ENCODE results near the gene TENM3.
"Not testable (repeated sequence)": the region's sequence is repeated elsewhere in the genome, so short reads cannot be mapped to it uniquely, and the experiment has no call there.

TENM3 gene

DNA sequence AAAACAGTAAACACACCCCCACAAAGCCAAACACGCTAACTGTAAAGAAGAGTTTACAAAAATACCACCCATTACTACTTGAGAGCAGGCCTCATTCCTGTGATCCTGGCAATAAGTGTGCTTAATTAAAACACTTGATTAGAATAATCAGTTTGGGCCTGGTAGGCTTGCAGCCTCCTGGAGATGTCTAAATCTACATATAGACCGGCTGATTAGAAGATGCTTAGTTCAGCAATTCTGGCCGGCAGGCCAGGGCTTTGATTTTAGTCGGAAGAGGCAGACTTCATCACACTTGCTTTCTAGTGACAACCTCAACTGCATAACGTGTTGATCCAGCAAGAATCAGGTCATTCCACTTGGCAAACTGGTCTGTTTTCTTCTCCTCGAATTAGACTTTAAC, 560.0 kb downstream of the TENM3 start:
- DNase-seq: no peak

DNA sequence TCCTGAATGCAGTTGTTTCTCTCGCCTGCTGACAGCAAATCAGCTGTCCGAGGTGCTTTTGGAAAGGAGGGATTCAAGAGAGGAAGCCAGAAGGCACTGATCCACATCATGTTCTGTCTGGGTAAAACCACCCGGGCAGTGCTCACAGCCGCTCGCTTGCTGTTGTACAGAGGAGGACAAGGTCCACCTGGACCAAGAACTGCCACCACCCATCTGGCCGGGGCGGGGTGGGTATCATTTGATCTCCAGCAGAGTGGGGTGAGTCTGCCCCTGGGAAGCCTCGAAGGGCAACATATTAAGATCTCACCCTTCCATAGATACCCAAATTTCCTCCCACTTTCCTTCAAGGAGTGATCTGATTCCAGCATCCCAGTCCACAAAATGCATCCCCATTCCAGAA, 560.9 kb downstream of the TENM3 start:
- no peak for DNase-seq

DNA sequence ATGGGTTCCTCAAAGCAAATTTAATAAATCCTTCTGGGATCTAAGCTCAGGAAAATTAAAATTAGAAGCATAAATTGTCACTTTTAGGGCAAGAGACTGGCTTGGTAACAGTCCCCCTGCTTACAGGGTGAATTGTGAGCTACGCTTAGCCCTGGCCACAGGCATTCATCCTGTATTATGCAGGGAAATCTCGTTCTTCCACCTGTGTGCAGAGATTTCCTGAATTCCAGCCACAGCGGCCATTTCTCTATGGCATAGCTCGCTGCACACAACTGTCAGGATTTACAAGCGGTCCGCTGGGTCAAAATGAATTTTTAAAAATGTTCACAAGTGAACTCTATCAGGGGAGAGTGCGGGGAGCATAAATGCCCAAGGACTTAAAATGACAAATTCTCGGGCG, 562.1 kb downstream of the TENM3 start:
- no peak for DNase-seq

DNA sequence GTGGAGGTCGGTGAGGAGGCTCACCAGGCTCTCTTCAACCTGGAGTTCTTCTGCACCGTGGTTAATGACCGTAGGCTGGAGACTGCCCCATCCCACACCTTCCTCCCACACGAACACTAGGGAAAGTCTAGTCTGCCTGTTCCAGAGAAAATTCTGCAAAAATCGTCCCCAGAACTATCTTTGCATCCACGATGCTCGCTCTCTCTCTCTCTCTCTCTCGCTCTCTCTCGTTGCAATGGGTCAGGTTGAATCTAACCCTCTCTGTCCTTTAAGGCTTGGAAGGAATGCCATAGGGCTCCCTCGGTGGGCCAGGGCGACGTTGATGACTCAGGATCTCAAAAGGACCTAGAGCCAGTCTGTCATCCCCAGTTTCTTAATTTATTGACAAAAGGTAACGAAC, 562.5 kb downstream of the TENM3 start:
- DNase-seq: no peak

DNA sequence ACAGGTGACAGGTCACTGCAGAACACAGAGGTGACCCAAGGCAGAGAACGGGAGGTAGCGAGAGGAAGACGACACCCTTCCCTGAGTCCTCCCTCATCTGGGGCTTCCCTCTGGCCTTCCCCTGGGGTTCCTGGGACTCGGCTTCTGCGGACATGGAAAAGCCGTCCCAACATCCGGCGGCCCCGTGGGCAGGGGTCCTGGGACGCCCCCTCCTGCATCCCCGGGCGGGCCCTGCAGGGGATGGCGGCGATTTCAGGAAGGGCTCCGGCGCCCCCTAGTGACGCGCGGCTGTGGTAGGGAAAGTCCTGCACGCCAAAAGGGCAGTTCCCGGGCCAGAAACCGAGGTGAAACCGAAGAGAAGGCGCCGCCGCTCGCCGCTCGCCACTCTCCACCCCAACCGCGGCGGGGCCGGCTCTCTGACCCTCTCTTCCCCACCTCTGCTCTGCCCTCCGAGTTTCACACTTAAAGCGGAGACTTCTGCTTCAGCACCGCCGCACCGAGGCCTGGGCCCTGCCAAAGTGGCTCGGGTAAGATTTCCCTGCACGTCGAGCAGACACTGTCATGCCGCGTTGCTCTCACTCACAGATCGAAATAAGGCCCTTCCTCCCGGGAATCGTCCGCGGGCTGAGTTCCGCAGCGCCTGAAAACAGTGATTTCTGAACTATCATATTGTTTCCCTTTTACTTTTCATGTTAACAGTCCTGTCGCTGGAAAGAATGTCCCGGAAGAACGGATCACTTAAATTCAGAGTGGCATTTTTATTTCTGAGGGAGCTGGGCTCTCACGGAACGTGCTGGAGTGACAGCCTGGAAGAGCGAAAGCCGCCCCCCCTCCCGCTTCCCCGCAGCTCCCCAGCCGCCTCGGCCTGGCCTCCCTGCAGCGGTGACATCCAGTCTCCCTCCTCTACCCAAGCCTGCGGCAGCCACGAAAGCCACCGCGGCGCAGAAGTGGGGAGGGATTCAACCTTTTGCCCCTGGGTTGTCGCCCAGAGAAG, 563.4 kb downstream of the TENM3 start:
- no peak for DNase-seq

DNA sequence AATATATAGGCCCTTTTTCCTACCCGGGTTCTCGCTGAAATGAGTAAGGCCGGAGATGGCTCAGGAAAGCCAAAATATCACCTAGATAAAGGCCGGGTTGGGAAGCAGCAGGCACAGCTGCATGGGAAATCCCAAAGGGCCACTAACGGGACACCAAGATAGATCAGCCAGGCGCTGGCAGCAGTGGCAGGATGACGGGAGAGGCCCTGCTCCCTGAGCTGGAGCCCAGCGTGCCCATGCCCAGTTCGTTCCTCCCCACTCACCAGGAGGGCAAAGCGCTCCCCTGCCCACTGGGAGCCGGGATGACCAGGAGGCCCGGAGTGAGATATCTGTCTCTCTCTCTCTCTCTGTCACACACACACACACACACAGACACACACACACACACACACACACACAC, 564.1 kb downstream of the TENM3 start:
- DNase-seq: no peak

DNA sequence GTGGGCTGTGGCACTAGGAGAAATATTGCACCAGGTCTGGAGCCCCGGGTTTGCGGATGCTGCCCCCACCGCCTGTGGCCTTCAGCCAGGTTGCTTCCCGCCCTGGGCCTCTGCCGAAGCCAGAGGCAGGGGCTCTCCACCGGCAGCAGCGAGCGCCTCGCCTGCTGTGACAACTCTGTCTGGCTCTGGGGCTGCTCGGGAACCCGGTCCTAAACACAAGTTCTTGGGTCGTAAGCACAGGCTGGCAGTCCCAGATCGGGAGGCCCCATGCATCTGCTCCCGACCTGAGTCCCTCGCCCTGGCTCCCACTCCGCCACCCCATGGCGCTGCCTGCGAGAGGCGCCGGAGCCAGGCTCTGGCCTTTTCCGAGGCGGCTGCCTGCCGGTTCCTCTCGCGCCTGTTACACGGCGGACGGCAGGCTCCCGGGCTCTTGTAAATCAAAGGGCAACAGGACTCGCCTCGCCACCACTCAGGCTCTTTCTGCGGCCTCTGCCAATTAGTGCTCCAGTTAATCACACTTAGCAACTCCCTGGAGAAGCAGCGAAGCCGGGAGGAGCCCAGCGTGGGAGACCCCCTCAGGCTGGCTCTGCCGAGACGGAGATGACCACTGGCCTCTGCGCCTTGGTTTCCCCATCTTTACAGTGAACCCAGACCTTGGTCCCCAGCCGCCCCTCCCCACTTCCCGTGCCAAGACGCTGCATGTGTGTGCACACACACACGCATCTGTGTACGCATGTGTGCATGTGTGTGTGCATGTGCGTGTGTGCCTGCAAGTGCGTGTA, 564.8 kb downstream of the TENM3 start:
- DNase-seq: no peak

DNA sequence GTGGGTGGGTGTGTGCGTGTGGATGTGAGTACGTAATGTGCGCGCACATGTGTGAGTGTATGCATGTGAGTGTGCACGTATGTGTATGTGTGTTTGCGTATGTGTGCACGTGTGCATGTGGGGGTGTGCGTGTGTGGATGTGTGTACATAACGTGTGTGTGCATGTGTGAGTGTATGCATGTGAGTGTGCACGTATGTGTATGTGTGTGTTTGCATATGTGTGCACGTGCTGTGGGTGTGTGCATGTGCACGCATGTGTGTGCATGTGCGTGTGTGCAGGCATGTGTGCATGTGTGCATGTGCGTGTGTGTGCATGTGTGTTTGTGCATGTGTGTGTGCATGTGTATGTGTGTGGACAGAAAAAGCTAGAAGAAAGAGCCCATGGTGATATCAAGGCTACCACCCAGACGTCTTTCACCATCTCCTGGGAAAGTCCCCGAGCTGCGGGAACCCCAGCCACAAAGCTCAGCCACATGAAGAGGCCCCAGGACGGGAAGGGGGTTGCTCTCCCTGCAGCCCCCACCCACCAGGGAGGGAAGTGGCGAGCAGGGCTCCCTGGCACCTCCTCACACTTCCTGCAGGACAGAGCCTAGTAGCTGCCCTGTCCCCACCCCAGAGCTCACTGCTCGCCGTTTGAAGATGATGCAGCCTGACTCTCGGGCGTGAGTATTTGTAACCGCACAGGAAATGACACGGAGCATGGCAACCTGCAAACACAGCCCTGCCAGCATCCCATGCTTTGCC, 565.6 kb downstream of the TENM3 start:
- DNase-seq: no peak

DNA sequence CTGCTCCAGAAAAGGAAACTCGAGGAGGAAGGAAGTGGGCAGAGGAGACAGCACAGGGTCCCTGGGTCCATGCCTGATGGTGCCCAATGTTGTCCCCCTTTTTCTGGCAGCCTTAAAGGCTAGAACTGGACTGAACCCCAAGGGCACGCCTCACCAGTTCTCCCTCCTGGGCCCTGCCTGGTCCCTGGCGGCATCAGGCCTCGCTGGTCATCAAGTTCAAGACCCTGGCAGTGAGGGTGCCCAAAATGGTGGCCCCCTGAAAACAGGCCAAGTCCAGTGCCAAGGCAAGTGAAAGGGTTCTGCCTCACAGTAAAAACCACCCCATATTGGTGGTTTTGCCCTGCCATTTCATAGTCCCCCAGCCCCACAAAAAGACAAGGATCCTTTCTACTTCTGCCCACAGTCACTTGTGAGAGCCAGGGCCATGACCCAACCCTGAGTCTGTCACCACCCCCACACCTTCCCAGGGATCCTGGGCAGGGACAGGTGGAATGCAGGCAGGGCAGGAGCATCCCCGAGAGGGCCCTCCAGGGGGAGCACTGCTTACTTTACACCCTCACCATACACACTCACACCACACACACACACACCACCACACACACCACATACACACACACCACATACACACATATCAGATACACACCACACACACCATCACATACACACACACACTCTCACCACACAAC, 566.4 kb downstream of the TENM3 start:
- DNase-seq: no peak

DNA sequence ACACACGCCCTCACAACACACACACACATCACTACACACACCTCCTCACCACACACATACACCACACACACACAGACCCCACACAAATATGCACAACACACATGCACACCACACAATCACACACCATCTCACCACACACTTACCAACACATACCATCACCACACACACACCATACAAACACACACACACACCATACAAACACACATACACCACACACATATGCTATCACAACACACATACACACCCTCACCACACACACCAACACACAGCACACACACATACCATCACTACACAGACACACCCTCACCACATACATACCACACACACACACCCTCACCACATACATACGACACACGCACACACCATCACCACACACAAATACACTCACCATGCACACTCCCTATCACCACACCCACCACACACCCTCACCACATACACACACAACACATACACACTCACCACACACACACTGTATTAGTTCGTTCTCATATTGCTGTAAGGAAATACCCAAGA, 567.0 kb downstream of the TENM3 start:
- DNase-seq: no peak

DNA sequence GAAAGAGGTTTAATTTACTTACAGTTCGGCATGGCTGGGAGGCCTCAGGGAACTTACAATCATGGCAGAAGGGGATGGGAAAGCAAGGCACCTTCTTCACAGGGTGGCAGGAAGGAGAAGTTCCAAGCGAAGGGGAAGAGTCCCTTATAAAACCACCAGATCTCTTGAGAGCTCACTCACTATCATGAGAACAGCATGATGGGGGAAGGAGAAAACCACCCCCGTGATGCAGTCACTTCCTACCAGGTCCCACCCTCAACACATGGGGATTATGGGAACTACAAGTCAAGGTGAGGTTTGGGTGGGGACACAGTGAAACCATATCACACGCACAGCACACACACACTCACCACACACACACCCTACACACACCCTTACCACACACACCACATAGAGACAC, 569.7 kb downstream of the TENM3 start:
- no peak for DNase-seq

DNA sequence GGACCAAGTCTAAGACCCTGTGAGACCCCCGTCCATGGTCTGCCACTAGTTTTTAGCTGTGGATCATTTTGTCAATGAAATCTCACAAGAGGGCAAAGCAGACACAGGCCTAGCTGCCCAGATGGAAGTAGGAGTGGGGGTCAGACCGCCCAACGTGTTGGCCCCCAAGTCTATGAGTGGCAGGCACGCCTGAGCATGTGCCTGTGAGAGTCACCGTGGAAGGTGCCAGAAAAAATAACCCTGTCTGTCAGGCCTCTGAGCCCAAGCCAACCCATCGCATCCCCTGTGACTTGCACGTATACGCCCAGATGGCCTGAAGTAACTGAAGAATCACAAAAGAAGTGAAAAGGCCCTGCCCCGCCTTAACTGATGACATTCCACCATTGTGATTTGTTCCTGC, 570.9 kb downstream of the TENM3 start:
- not testable (repeated sequence) for DNase-seq

DNA sequence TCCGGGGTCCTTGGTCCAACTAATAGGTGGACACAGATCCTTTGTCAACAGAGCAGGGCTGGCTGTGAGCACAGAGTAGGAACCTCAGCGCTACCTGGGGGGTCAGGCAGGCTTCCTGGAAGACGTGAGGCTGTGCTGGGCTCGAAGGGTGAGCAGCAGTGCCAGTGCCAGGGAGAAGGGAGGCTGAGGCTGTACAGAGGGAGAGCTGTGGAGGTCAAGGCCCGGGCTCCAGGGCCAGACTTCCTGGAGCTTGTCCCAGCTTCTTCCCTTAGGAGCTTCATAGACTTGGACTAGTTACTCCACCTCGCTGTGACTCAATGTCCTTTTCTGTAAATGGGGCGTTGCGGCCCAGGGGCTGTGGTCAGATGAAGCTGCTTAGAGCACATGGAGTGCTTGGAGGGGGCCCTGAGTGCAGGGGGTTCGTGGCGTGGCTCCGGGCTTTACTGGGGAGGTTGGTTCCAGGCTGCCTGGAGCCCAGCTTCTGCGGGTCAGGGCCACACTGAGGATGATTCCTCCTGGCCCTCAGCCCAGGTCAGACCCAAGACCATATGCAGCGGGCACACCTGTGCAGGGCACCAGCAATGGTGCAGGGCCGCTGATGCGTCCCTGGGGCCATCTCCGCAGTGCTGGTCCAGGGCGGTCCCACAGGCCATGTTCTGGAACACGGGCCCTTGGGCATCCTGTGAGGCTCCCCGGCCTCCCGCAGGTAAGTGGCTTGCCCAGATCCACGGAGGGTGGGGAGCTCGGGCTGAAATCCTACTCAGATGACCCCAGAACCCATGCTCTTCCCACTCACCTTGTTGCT, 575.9 kb downstream of the TENM3 start:
- no peak for DNase-seq

DNA sequence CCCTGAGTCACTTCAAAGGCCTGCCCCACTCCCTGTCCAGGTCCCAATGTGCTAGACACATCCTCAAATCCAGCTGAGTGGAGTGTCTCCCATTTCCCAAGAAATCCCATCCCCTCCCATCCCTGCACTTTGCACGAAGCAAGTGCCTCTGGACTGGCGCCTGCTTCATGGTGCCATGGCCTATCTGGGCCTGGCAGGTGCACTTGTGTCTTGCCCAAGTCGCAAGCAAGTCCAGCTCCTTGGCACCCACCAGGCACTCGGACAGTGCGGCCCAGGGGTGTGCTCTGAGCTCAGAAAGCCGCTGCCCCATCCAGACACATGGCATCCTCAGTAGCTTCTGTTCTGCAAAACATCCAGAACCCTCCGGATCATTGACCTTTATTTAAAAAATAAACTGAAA, 576.5 kb downstream of the TENM3 start:
- no peak for DNase-seq

DNA sequence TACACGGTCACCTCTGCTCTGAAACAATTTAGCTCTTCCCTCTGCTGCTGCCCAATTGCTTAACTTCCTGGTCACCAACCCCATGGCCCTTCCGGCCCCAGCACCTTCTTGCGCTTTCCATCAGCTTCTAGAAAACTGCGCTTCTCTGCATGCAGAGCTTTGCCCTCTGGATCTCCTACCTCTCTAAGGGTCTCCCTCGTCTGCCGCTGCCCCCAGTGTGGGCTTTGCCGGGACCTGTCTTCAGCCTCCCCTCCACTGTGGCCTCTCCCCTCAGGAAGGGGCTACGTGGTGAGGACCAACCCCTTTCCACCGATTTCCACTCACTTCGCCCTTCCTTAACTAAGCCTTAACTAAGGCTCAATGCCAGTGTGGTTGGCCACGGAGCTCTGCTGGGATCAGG, 579.4 kb downstream of the TENM3 start:
- no peak for DNase-seq

DNA sequence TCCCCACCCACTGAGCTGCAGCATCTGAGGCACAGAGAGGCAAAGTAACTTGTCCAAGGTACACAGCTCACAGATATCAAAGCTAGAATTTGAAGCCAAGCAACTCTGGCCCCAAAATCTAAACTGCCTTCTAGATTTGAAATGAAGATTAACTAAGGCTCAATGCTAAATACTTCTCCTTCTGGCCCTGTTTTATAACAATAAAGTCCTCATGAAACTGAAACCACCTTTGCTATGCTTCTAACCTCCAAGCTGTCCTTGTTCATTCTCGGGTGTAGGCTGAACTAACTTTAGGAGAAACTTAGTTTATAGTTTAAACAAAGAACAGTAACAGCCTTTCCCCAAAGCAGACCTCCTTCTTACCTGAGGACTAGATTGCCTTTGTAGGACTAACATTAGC, 580.4 kb downstream of the TENM3 start:
- no peak for DNase-seq

DNA sequence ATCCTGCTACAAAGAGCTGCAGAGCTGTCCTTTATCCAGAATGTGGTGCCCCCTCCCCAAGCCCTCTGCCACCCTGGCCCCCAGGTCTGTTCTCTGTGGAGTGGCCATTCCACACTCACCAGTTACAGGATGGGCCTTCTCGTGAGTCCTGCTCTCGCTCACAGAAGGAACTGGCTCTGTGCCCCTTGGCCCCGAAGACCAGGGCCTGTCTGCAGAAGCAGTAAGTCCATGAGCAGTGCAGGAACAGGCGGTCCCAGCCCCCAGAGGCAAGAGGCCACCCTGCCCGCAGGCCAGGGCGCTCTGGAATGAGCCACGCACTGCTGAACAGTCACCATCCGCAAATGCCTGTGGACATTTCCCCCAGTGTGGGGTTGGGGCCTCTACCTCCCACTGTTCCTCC, 581.8 kb downstream of the TENM3 start:
- DNase-seq: no peak

DNA sequence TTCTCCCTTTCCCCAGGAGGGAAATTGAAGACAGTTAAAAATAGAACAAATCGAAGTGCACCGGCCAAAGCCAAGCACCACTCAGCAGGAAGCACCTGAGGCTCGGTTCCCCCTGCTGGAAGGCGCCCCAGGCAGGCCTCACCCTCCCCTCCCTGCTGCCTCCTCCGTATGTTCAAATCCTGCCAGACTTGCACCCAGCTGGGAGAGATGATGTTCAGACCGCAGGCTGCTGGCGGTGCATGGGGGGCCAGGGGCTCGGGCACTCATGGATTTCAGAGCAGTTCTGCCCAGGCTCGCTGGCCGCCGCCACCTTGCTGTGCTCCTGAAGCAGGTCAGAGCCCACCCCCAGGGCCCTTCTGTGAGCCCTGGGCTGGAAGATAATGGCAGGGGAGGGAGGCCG, 582.6 kb downstream of the TENM3 start:
- no peak for DNase-seq

DNA sequence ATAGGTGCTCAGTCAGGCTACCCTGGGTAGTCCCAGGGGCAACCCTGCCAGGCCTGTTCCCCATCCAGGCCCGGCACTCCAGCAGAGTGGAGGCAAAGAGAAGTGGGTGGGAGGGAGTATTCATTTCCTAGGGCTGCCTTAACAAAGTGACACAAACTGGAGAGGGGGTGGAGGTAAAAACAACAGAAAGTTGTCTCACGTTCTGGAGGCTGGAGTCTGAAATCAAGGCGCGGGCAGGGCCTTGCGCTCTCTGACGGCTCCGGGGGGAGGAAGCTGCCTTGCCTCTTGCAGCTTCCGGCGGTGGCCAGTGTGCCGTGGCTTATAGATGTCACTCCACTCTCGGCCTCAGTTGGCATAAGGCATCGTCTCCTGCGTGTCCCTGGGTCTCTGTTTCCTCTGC, 583.2 kb downstream of the TENM3 start:
- no peak for DNase-seq

DNA sequence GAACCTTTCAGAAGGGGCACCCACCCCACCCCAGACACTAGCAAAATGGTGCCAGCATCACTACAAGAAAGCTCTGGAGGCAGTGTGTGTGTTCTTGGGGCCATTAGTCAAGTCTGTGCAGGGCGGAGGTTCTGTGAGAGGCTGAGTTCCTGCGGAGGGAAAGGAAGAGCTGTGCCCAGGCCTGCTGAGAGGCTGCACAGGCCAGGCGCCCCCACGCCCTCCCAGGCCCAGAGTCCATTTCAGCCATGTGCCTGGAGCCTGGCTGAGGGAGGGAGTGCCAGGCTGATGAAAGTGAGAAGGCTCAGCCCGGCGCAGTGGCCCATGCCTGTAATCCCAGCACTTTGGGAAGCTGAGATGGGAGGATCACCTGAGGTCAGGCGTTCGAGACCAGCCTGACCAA, 584.0 kb downstream of the TENM3 start:
- DNase-seq: no peak

DNA sequence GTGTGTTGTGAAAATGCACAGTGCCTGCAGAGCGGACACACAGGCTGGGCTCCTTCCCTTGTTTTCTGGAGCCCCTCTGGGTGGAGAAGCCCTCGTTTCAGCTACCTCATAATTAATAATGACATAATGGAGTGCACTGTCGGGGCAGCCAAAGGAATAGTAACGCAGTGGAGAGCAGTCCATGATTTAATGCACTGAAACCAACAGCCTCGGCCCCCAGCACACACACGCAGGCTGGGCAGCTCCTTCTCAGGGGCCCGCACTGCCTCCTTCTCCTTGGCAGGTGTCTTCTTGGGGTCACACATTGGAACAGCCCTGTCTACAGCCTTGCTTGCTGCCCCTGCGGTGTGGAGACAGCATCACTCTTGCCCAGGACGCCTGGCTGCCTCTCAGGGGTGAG, 584.8 kb downstream of the TENM3 start:
- no peak for DNase-seq

Data from NCI-H1417 treated with DMSO at 0.1 percent for 48 hours (cell line).